ENCODE measurements around the gene SORCS1. TPM values are rescaled to one million over a fixed set of nuclear protein-coding genes. Genes with fewer than 3 reads are reported as not detected.

Gene SORCS1
- total and polyA plus RNA-seq, 2 experiments from 2014 or later = 2.9 to 8.9 TPM

DNA sequence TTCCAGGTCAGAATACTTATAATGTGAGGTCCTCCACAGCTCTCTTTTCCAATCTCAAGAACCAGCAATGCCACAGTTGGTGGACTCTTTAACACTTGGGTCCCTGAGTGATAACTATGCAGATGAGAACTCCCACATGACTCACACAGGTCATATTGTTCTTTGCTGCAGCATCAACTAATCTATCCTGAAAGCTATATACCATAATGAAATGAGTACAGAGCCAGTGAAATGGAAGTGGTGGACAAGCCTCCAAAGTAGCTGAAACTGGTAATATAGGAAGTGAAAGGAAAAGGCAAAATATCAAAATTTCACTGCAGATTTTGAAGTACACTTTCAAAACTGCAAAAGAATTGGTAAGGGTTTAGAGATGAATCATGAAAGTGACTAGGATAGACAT is 45.6 kb downstream of the SORCS1 start:
- H3K4me3 ChIP-seq = no peak overlapping the region

More for the DNA sequence above, 45.6 kb downstream of the SORCS1 start:
- DNase-seq (ENCODE audit: low spot score) = no peak
- no peaks in the 10 kb centered on the region for H3K79me2 ChIP-seq (replicated peaks; ENCODE audit: insufficient read depth)
- Mint-ChIP-seq H3K27me3 (ENCODE audit: insufficient read depth, low read depth, poor library complexity) (peaks cover 3% of the 10 kb centered on the region), H3K27ac (no peak overlapping the region), H3K9me3 (no peaks in the 10 kb centered on the region), H3K36me3 (ENCODE audit: low read depth) (no peaks in the 10 kb centered on the region), H3K4me3 (no peak overlapping the region), H3K4me1 (no peaks in the 10 kb centered on the region)
- H3K4me2 ChIP-seq = no peak overlapping the region
- H2AFZ ChIP-seq = no peak overlapping the region
- H3F3A ChIP-seq (replicated peaks; ENCODE audit: low read depth) = no peaks in the 10 kb centered on the region
- H3K36me3 ChIP-seq (ENCODE audit: insufficient read depth) = no peaks in the 10 kb centered on the region
- no peaks in the 10 kb centered on the region for H3K4me1 ChIP-seq (ENCODE audit: insufficient read depth)
- TF ChIP-seq STAT1 (IDR thresholded peaks at IDR 0.05; ENCODE audit: unreplicated experiment) (no peak), ZNF331 (CRISPR knock-in tag; IDR thresholded peaks at IDR 0.05; ENCODE audit: low read depth) (no peak), JUNB (IDR thresholded peaks at IDR 0.05; ENCODE audit: unreplicated experiment) (no peak), CREB1 (CRISPR knock-in tag; IDR thresholded peaks at IDR 0.05; ENCODE audit: low read depth) (no peak), ZNF114 (CRISPR knock-in tag; IDR thresholded peaks at IDR 0.05) (no peak), EZH2phosphoT487 (IDR thresholded peaks at IDR 0.05; ENCODE audit: unreplicated experiment) (no peak), NANOG (IDR thresholded peaks at IDR 0.05; ENCODE audit: borderline replicate concordance) (no peak)
- TF ChIP-seq, protein P1, sequence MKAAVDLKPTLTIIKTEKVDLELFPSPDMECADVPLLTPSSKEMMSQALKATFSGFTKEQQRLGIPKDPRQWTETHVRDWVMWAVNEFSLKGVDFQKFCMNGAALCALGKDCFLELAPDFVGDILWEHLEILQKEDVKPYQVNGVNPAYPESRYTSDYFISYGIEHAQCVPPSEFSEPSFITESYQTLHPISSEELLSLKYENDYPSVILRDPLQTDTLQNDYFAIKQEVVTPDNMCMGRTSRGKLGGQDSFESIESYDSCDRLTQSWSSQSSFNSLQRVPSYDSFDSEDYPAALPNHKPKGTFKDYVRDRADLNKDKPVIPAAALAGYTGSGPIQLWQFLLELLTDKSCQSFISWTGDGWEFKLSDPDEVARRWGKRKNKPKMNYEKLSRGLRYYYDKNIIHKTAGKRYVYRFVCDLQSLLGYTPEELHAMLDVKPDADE (IDR thresholded peaks at IDR 0.05) = no peak
- TF ChIP-seq, protein P2, sequence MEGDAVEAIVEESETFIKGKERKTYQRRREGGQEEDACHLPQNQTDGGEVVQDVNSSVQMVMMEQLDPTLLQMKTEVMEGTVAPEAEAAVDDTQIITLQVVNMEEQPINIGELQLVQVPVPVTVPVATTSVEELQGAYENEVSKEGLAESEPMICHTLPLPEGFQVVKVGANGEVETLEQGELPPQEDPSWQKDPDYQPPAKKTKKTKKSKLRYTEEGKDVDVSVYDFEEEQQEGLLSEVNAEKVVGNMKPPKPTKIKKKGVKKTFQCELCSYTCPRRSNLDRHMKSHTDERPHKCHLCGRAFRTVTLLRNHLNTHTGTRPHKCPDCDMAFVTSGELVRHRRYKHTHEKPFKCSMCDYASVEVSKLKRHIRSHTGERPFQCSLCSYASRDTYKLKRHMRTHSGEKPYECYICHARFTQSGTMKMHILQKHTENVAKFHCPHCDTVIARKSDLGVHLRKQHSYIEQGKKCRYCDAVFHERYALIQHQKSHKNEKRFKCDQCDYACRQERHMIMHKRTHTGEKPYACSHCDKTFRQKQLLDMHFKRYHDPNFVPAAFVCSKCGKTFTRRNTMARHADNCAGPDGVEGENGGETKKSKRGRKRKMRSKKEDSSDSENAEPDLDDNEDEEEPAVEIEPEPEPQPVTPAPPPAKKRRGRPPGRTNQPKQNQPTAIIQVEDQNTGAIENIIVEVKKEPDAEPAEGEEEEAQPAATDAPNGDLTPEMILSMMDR (conservative IDR thresholded peaks at IDR 0.05; ENCODE audit: low read depth in 2 of 2) = no peak
- TF ChIP-seq, protein P3, sequence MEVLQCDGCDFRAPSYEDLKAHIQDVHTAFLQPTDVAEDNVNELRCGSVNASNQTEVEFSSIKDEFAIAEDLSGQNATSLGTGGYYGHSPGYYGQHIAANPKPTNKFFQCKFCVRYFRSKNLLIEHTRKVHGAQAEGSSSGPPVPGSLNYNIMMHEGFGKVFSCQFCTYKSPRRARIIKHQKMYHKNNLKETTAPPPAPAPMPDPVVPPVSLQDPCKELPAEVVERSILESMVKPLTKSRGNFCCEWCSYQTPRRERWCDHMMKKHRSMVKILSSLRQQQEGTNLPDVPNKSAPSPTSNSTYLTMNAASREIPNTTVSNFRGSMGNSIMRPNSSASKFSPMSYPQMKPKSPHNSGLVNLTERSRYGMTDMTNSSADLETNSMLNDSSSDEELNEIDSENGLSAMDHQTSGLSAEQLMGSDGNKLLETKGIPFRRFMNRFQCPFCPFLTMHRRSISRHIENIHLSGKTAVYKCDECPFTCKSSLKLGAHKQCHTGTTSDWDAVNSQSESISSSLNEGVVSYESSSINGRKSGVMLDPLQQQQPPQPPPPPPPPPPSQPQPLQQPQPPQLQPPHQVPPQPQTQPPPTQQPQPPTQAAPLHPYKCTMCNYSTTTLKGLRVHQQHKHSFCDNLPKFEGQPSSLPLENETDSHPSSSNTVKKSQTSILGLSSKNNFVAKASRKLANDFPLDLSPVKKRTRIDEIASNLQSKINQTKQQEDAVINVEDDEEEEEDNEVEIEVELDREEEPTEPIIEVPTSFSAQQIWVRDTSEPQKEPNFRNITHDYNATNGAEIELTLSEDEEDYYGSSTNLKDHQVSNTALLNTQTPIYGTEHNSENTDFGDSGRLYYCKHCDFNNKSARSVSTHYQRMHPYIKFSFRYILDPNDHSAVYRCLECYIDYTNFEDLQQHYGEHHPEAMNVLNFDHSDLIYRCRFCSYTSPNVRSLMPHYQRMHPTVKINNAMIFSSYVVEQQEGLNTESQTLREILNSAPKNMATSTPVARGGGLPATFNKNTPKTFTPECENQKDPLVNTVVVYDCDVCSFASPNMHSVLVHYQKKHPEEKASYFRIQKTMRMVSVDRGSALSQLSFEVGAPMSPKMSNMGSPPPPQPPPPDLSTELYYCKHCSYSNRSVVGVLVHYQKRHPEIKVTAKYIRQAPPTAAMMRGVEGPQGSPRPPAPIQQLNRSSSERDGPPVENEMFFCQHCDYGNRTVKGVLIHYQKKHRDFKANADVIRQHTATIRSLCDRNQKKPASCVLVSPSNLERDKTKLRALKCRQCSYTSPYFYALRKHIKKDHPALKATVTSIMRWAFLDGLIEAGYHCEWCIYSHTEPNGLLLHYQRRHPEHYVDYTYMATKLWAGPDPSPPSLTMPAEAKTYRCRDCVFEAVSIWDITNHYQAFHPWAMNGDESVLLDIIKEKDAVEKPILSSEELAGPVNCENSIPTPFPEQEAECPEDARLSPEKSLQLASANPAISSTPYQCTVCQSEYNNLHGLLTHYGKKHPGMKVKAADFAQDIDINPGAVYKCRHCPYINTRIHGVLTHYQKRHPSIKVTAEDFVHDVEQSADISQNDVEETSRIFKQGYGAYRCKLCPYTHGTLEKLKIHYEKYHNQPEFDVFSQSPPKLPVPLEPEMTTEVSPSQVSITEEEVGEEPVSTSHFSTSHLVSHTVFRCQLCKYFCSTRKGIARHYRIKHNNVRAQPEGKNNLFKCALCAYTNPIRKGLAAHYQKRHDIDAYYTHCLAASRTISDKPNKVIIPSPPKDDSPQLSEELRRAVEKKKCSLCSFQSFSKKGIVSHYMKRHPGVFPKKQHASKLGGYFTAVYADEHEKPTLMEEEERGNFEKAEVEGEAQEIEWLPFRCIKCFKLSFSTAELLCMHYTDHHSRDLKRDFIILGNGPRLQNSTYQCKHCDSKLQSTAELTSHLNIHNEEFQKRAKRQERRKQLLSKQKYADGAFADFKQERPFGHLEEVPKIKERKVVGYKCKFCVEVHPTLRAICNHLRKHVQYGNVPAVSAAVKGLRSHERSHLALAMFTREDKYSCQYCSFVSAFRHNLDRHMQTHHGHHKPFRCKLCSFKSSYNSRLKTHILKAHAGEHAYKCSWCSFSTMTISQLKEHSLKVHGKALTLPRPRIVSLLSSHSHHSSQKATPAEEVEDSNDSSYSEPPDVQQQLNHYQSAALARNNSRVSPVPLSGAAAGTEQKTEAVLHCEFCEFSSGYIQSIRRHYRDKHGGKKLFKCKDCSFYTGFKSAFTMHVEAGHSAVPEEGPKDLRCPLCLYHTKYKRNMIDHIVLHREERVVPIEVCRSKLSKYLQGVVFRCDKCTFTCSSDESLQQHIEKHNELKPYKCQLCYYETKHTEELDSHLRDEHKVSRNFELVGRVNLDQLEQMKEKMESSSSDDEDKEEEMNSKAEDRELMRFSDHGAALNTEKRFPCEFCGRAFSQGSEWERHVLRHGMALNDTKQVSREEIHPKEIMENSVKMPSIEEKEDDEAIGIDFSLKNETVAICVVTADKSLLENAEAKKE (CRISPR knock-in tag; IDR thresholded peaks at IDR 0.05) = no peak
- no peak overlapping the region for H3K27ac ChIP-seq (ENCODE audit: low read depth)
- no peaks in the 10 kb centered on the region for H3K27me3 ChIP-seq (ENCODE audit: insufficient read depth)
- H4K20me1 ChIP-seq (replicated peaks; ENCODE audit: insufficient read depth) = no peaks in the 10 kb centered on the region
- H3K9me2 ChIP-seq (ENCODE audit: insufficient read depth) = no peaks in the 10 kb centered on the region
- ATAC-seq = no peak

All from GM23338 (cell line).